B cell (primary cell): ENCODE data around the gene RPAP2. TPM values are rescaled to one million over a fixed set of nuclear protein-coding genes. Genes with fewer than 3 reads are reported as not detected.

Experiments used
- ATAC-seq: fragments of 200-7000 bp; cut with Tn5 transposase; one replicate; pipeline ENCODE4 v1.10.0; 2021; ENCODE audit warnings: low read depth, mild to moderate bottlenecking, moderate number of reproducible peaks, moderate library complexity
- CTCF ChIA-PET: fragments of 350-600 bp; sonication (Branson Sonifier 250); formaldehyde crosslinking; loops from one replicate; lab custom pipeline; 2021; ENCODE audit warnings: antibody characterized with exemption, inconsistent platforms; lab: Charles Lee
- POLR2A ChIA-PET: fragments of 350-600 bp; sonication (Branson Sonifier 250); formaldehyde crosslinking; loops from one replicate; lab custom pipeline; 2021; ENCODE audit warnings: antibody characterized with exemption; lab: Charles Lee
- DNase-seq: peaks from one replicate; pipeline ENCODE4 v3.0.0; 2013
- H2AFZ ChIP-seq: 2 replicates; pipeline ENCODE4 v1.6.1; 2012; ENCODE audit warnings: mild to moderate bottlenecking, low read depth, low read length; ENCODE audit not compliant: insufficient read depth, poor library complexity, severe bottlenecking
- H3K27ac ChIP-seq, 2 donors: 1 replicate in 1 of 2; 2 replicates in 1 of 2; pipeline ENCODE4 v1.5.1; 2012 to 2013; ENCODE audit warnings: low read length in 2 of 2, mild to moderate bottlenecking in 2 of 2, moderate library complexity in 1 of 2
- H3K27me3 ChIP-seq, 4 experiments: fragments of 200-600 bp in 1 of 4; sonication (generic) in 1 of 4; replicated peaks in 1 of 4; 1 replicate in 2 of 4; 2 replicates in 2 of 4; pipeline versions ENCODE4 v1.6.1 to v1.7.0; 2013 to 2016; ENCODE audit warnings: low read length in 3 of 4, mild to moderate bottlenecking in 2 of 4, mixed read lengths in 1 of 4, moderate library complexity in 1 of 4; ENCODE audit not compliant: insufficient read depth in 4 of 4, control insufficient read depth in 3 of 4; ENCODE audit errors: control extremely low read depth in 1 of 4
- H3K36me3 ChIP-seq, 2 experiments: replicated peaks in 1 of 2; 1 replicate in 1 of 2; 2 replicates in 1 of 2; pipeline versions ENCODE4 v1.6.1 to v1.7.1; 2013; ENCODE audit warnings: low read length in 1 of 2; ENCODE audit not compliant: insufficient read depth in 2 of 2, control insufficient read depth in 1 of 2; ENCODE audit errors: control extremely low read depth in 1 of 2, extremely low read depth in 1 of 2
- H3K4me1 ChIP-seq, 2 donors: fragments of 200-600 bp in 1 of 2; sonication (generic) in 1 of 2; 1 replicate in 1 of 2; 2 replicates in 1 of 2; pipeline versions ENCODE4 v1.5.1 to v1.6.1; 2013 to 2017; ENCODE audit warnings: low read length in 2 of 2; ENCODE audit not compliant: control insufficient read depth in 2 of 2, insufficient read depth in 2 of 2
- H3K4me2 ChIP-seq: replicated peaks from 2 replicates; pipeline ENCODE3; 2012; ENCODE audit warnings: mild to moderate bottlenecking, low read depth, low read length; ENCODE audit not compliant: poor library complexity, severe bottlenecking
- H3K4me3 ChIP-seq, 5 experiments: fragments of 200-600 bp in 1 of 5; sonication (generic) in 1 of 5; 1 replicate in 3 of 5; 2 replicates in 2 of 5; pipeline versions ENCODE4 v1.5.1 to v1.7.0; 2011 to 2016; ENCODE audit warnings: low read length in 4 of 5, mild to moderate bottlenecking in 4 of 5, low read depth in 2 of 5, control low read depth in 1 of 5, moderate library complexity in 1 of 5; ENCODE audit not compliant: insufficient read depth in 1 of 5; ENCODE audit errors: control extremely low read depth in 1 of 5, extremely low read depth in 1 of 5
- H3K79me2 ChIP-seq: fragments of 200-600 bp; sonication (generic); one replicate; pipeline ENCODE4 v1.6.0; 2016; ENCODE audit warnings: low read length; ENCODE audit not compliant: control insufficient read depth, insufficient read depth
- H3K9ac ChIP-seq: fragments of 200-600 bp; sonication (generic); 2 replicates; pipeline ENCODE4 v1.6.1; 2017; ENCODE audit warnings: mild to moderate bottlenecking, low read length, moderate library complexity
- H3K9me3 ChIP-seq, 3 donors: one replicate each; pipeline versions ENCODE4 v1.6.1 to v1.7.1; 2013; ENCODE audit warnings: low read length in 2 of 3; ENCODE audit not compliant: control insufficient read depth in 2 of 3, insufficient read depth in 1 of 3; ENCODE audit errors: control extremely low read depth in 1 of 3
- H4K20me1 ChIP-seq: 2 replicates; pipeline ENCODE4 v1.6.0; 2012; ENCODE audit warnings: mild to moderate bottlenecking, low read length; ENCODE audit not compliant: insufficient read depth, control insufficient read depth, poor library complexity, severe bottlenecking
- H3K27ac Mint-ChIP-seq: one replicate; pipeline ENCODE4 v1.8.0; 2021; ENCODE audit warnings: mixed read lengths
- H3K27me3 Mint-ChIP-seq: one replicate; pipeline ENCODE4 v1.8.0; 2021; ENCODE audit warnings: mixed read lengths
- H3K4me1 Mint-ChIP-seq: one replicate; pipeline ENCODE4 v1.8.0; 2021; ENCODE audit warnings: mixed read lengths
- H3K4me3 Mint-ChIP-seq: one replicate; pipeline ENCODE4 v1.8.0; 2021; ENCODE audit warnings: mixed read lengths
- H3K9me3 Mint-ChIP-seq: one replicate; pipeline ENCODE4 v1.8.0; 2022; ENCODE audit warnings: mixed read lengths; ENCODE audit not compliant: insufficient read depth
- CTCF ChIP-seq: fragments of 200-600 bp; IDR thresholded peaks from one replicate; pipeline ENCODE4 v1.8.0; 2022; ENCODE audit warnings: antibody characterized with exemption, mild to moderate bottlenecking
- EZH2 ChIP-seq: IDR thresholded peaks from 2 replicates; pipeline ENCODE4 v1.6.1; 2012; ENCODE audit warnings: borderline replicate concordance, low read depth, mild to moderate bottlenecking, moderate library complexity, low read length; ENCODE audit not compliant: insufficient read depth, poor library complexity, severe bottlenecking
- WGBS: methylation state at CpG from one replicate; pipeline ENCODE4 v1.1.5; 2013; ENCODE audit warnings: missing lambda C conversion rate; ENCODE audit not compliant: insufficient coverage; 5-methylcytosine and 5-hydroxymethylcytosine counted together
- intact Hi-C: fragments of 100-400 bp; cut with micrococcal nuclease; formaldehyde crosslinking; loops from one replicate; pipeline ENCODE4 v1.10.0; 2022
- polyA plus RNA-seq: library from polyadenylated mRNA; depleted of rRNA; stranded (reverse); fragments of >200 nt; gene quantifications from 2 replicates; pipeline ENCODE4 v1.2.3, GENCODE V29; 2012
- total RNA-seq, 2 donors: library from RNA; stranded (reverse); fragments of 120-200 nt in 1 of 2; gene quantifications; 1 replicate in 1 of 2; 2 replicates in 1 of 2; pipeline versions ENCODE4 v1.2.3 to v1.2.4, GENCODE V29; 2013 to 2022

The RPAP2 gene
- total and polyA plus RNA-seq, 2 donors (not counting 1 experiment from before 2014, with no cell fraction given): 6.3 to 31.6 TPM

DNA sequence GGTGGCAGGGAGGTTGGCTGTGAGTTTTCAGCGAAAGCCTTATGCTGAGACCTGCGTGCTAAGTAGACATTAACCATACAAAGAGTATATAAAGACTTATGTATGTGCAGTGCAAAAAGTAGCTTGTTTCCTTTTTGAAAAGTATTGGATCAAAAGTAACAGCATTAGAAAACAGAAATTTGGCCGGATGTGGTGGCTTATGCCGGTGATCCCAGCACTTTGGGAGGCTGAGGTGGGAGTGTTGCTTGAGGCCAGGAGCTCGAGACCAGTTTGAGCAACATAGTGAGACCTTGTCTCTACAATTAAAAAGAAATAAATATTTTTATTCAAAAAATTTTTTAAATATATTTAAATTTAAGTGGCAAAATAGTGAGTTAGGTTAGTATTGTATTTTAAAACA is 2.2 kb downstream of the RPAP2 start:
- H3K9ac ChIP-seq: no peak overlapping the region
- no peak overlapping the region for H3K4me3 ChIP-seq
- H4K20me1 ChIP-seq: no peaks in the 10 kb centered on the region
- POLR2A ChIA-PET: no interaction called here
- peaks cover 33% of the 10 kb centered on the region for H3K79me2 ChIP-seq
- no peaks in the 10 kb centered on the region for H3K27me3 Mint-ChIP-seq
- H2AFZ ChIP-seq: no peak overlapping the region
- H3K4me1 Mint-ChIP-seq: peaks cover 27% of the 10 kb centered on the region
- no CpG with 5 or more reads among the region's 5 CpGs for WGBS
- TF ChIP-seq CTCF: no peak
- TF ChIP-seq EZH2: no peak
- peaks cover 3 to 22% of the 10 kb centered on the region in 2 experiments for H3K36me3 ChIP-seq
- no peak overlapping the region for H3K4me3 Mint-ChIP-seq
- no peaks in the 10 kb centered on the region for H3K27me3 ChIP-seq
- H3K27ac Mint-ChIP-seq: no peak overlapping the region
- DNase-seq (no peak), ATAC-seq (no peak)
- no peak overlapping the region for H3K27ac ChIP-seq
- no peaks in the 10 kb centered on the region for H3K9me3 ChIP-seq
- no peaks in the 10 kb centered on the region for H3K9me3 Mint-ChIP-seq
- no peak overlapping the region for H3K4me2 ChIP-seq
- CTCF ChIA-PET: interaction anchor here (1.3 kb wide), 1 partner anchor 10 kb away, joined by 3 read pairs; no protein-coding TSS in a partner anchor
- H3K4me1 ChIP-seq: peaks cover 9 to 17% of the 10 kb centered on the region in 2 donors
- intact Hi-C loops: no loop called here

DNA sequence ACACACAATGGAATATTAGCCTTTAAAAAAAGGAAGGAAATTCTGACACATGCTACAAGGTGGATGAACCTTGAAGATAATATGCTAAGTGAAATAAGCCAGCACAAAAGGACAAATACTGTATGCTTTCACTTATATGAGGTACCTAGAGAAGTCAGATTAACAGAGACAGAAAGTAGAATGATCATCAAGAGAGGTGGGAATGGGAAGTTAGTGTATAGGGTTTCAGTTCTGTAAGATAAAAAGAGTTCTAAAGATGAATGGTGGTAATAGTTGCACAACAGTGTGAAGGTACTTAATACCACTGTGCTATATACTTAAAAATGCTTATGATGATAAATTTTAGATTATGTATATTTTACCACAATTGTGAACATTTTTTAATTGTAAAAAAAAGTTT is 7.2 kb downstream of the RPAP2 start:
- H3K4me3 Mint-ChIP-seq: no peak overlapping the region
- H3K4me3 ChIP-seq: no peak overlapping the region
- no peaks in the 10 kb centered on the region for H3K4me1 ChIP-seq
- no peak overlapping the region for H3K9ac ChIP-seq
- H3K79me2 ChIP-seq: no peaks in the 10 kb centered on the region
- no peak overlapping the region for H3K4me2 ChIP-seq
- ChIA-PET CTCF (no interaction called here), POLR2A (no interaction called here)
- peaks cover under 1% of the 10 kb centered on the region for H3K4me1 Mint-ChIP-seq
- TF ChIP-seq EZH2: no peak
- TF ChIP-seq CTCF: no peak
- H2AFZ ChIP-seq: no peak overlapping the region
- no peak for DNase-seq
- no peaks in the 10 kb centered on the region for H3K27me3 ChIP-seq
- H3K9me3 ChIP-seq: no peaks in the 10 kb centered on the region
- intact Hi-C loops: no loop called here
- H3K27me3 Mint-ChIP-seq: no peaks in the 10 kb centered on the region
- no peaks in the 10 kb centered on the region for H3K9me3 Mint-ChIP-seq
- no peak for ATAC-seq
- no peaks in the 10 kb centered on the region for H4K20me1 ChIP-seq
- H3K36me3 ChIP-seq: peaks cover 6 to 40% of the 10 kb centered on the region in 2 experiments
- no peak overlapping the region for H3K27ac Mint-ChIP-seq
- no peak overlapping the region for H3K27ac ChIP-seq
